H9 (cell line): ENCODE data around the gene CD46. TPM values are rescaled to one million over a fixed set of nuclear protein-coding genes. Genes with fewer than 3 reads are reported as not detected.

ENCODE experiments used
- DNase-seq: peaks from one replicate; pipeline ENCODE4 v3.0.0-alpha.2; 2017
- H2AFZ ChIP-seq: one replicate; pipeline ENCODE4 v1.6.1; 2013; ENCODE audit warnings: mild to moderate bottlenecking, low read length, control low read depth, moderate library complexity
- H2AK5ac ChIP-seq: 2 replicates; pipeline ENCODE4 v1.6.1; 2013; ENCODE audit warnings: low read length, control low read depth, mixed read lengths; ENCODE audit not compliant: insufficient read length
- H2BK120ac ChIP-seq: one replicate; pipeline ENCODE4 v1.6.1; 2013; ENCODE audit warnings: low read depth, mild to moderate bottlenecking, low read length, control low read depth, inconsistent platforms; ENCODE audit not compliant: poor library complexity, severe bottlenecking
- H2BK12ac ChIP-seq: 2 replicates; pipeline ENCODE4 v1.6.1; 2013; ENCODE audit warnings: low read length, control low read depth, mixed read lengths, low read depth; ENCODE audit not compliant: insufficient read length
- H2BK15ac ChIP-seq: 2 replicates; pipeline ENCODE4 v1.6.1; 2013; ENCODE audit warnings: low read depth, low read length, control low read depth
- H2BK20ac ChIP-seq: one replicate; pipeline ENCODE4 v1.6.1; 2013; ENCODE audit warnings: low read depth, mild to moderate bottlenecking, low read length, control low read depth, inconsistent platforms; ENCODE audit not compliant: poor library complexity, severe bottlenecking
- H2BK5ac ChIP-seq: 2 replicates; pipeline ENCODE4 v1.6.1; 2013; ENCODE audit warnings: low read length, control low read depth, mixed read lengths; ENCODE audit not compliant: insufficient read length
- H3K14ac ChIP-seq: 2 replicates; pipeline ENCODE4 v1.6.1; 2013; ENCODE audit warnings: low read length, control low read depth; ENCODE audit not compliant: insufficient read depth
- H3K18ac ChIP-seq: 2 replicates; pipeline ENCODE4 v1.6.1; 2013; ENCODE audit warnings: low read depth, mild to moderate bottlenecking, mixed read lengths, low read length, control low read depth; ENCODE audit not compliant: insufficient read length
- H3K23ac ChIP-seq: 2 replicates; pipeline ENCODE4 v1.6.1; 2013; ENCODE audit warnings: low read length, control low read depth, mixed read lengths, low read depth; ENCODE audit not compliant: insufficient read length
- H3K23me2 ChIP-seq: 2 replicates; pipeline ENCODE4 v1.6.1; 2013; ENCODE audit warnings: low read depth, mild to moderate bottlenecking, mixed read lengths, low read length, control low read depth; ENCODE audit not compliant: insufficient read length, poor library complexity, severe bottlenecking
- H3K27ac ChIP-seq: 2 replicates; pipeline ENCODE4 v1.5.1; 2013; ENCODE audit warnings: low read length, control low read depth, mixed read lengths, low read depth; ENCODE audit not compliant: insufficient read length
- H3K27me3 ChIP-seq: 2 replicates; pipeline ENCODE4 v1.6.1; 2013; ENCODE audit warnings: low read length, control low read depth, inconsistent platforms; ENCODE audit not compliant: insufficient read depth
- H3K4ac ChIP-seq: 2 replicates; pipeline ENCODE4 v1.6.1; 2013; ENCODE audit warnings: low read depth, mild to moderate bottlenecking, control low read depth, inconsistent platforms, low read length, moderate library complexity
- H3K4me1 ChIP-seq: 2 replicates; pipeline ENCODE4 v1.6.1; 2013; ENCODE audit warnings: low read length, control low read depth, inconsistent platforms; ENCODE audit not compliant: insufficient read depth
- H3K4me2 ChIP-seq: 2 replicates; pipeline ENCODE4 v1.6.1; 2013; ENCODE audit warnings: low read length, control low read depth, mixed read lengths; ENCODE audit not compliant: insufficient read length, insufficient read depth
- H3K56ac ChIP-seq: 2 replicates; pipeline ENCODE4 v1.6.1; 2013; ENCODE audit warnings: low read depth, mild to moderate bottlenecking, mixed read lengths, low read length, control low read depth; ENCODE audit not compliant: insufficient read length
- H3K79me1 ChIP-seq: 2 replicates; pipeline ENCODE4 v1.6.1; 2013; ENCODE audit warnings: low read depth, mild to moderate bottlenecking, moderate library complexity, low read length, control low read depth, inconsistent platforms; ENCODE audit not compliant: insufficient read depth, poor library complexity, severe bottlenecking
- H3K79me2 ChIP-seq: 2 replicates; pipeline ENCODE4 v1.6.1; 2013; ENCODE audit warnings: low read length, control low read depth, inconsistent platforms; ENCODE audit not compliant: insufficient read depth
- H3K9ac ChIP-seq: 2 replicates; pipeline ENCODE4 v1.6.1; 2013; ENCODE audit warnings: low read length, control low read depth, mixed read lengths; ENCODE audit not compliant: insufficient read length; ENCODE audit errors: extremely low read depth
- H3K9me3 ChIP-seq: one replicate; pipeline ENCODE4 v1.6.1; 2013; ENCODE audit warnings: low read depth, low read length, inconsistent platforms; ENCODE audit not compliant: control insufficient read depth
- H3T11ph ChIP-seq: one replicate; pipeline ENCODE4 v1.6.1; 2013; ENCODE audit warnings: mild to moderate bottlenecking, low read length, control low read depth, inconsistent platforms
- H4K20me1 ChIP-seq: one replicate; pipeline ENCODE4 v1.6.1; 2013; ENCODE audit not compliant: control insufficient read depth, insufficient read length, insufficient read depth
- H4K5ac ChIP-seq: 2 replicates; pipeline ENCODE4 v1.6.1; 2013; ENCODE audit warnings: low read depth, mild to moderate bottlenecking, mixed read lengths, low read length, control low read depth; ENCODE audit not compliant: insufficient read length
- H4K8ac ChIP-seq: replicated peaks from 2 replicates; pipeline ENCODE4 v1.6.1; 2013; ENCODE audit warnings: low read length, control low read depth, mixed read lengths, low read depth; ENCODE audit not compliant: insufficient read length
- H4K91ac ChIP-seq: 2 replicates; pipeline ENCODE4 v1.6.1; 2013; ENCODE audit warnings: low read depth, mild to moderate bottlenecking, moderate library complexity, mixed read lengths, low read length, control low read depth; ENCODE audit not compliant: insufficient read length
- H3K27ac Mint-ChIP-seq, 3 experiments: 2 replicates in 2 of 3; 3 replicates in 1 of 3; pipeline ENCODE4 v1.8.0; 2020 to 2021; ENCODE audit warnings: mixed read lengths in 3 of 3, mild to moderate bottlenecking in 1 of 3, moderate library complexity in 1 of 3
- H3K27me3 Mint-ChIP-seq: 2 replicates; pipeline ENCODE4 v1.8.0; 2021; ENCODE audit warnings: low read depth, mild to moderate bottlenecking, moderate library complexity, mixed read lengths
- H3K36me3 Mint-ChIP-seq, 3 experiments: 2 replicates in 2 of 3; 3 replicates in 1 of 3; pipeline ENCODE4 v1.8.0; 2020 to 2021; ENCODE audit warnings: low read depth in 3 of 3, mixed read lengths in 3 of 3; ENCODE audit not compliant: insufficient read depth in 1 of 3
- H3K4me1 Mint-ChIP-seq, 2 experiments: 2 replicates each; pipeline ENCODE4 v1.8.0; 2020; ENCODE audit warnings: mixed read lengths in 2 of 2
- H3K4me3 Mint-ChIP-seq, 2 experiments: 2 replicates in 1 of 2; 3 replicates in 1 of 2; pipeline ENCODE4 v1.8.0; 2020 to 2021; ENCODE audit warnings: mild to moderate bottlenecking in 2 of 2, mixed read lengths in 2 of 2, moderate library complexity in 1 of 2
- H3K9me3 Mint-ChIP-seq, 2 experiments: 2 replicates in 1 of 2; 3 replicates in 1 of 2; pipeline ENCODE4 v1.8.0; 2020; ENCODE audit warnings: mild to moderate bottlenecking in 2 of 2, mixed read lengths in 2 of 2, moderate library complexity in 1 of 2
- CTCF ChIP-seq: fragments of 200-600 bp; sonication (generic); conservative IDR thresholded peaks from 3 replicates; pipeline ENCODE4 v1.8.0; 2021; ENCODE audit warnings: antibody characterized with exemption, mild to moderate bottlenecking
- WGBS: extraction: QIAGEN DNeasy Blood & Tissue Kit; methylation state at CpG from one replicate; pipeline ENCODE4 v1.1.7; 2013; ENCODE audit warnings: missing lambda C conversion rate, low lambda C conversion rate, mixed read lengths; ENCODE audit not compliant: insufficient read length; ENCODE audit errors: extremely low coverage; 5-methylcytosine and 5-hydroxymethylcytosine counted together
- total RNA-seq: library from RNA; stranded (reverse); gene quantifications from 2 replicates; pipeline ENCODE4 v1.2.1, GENCODE V29; 2021

CD46 gene
- total RNA-seq, 1 experiment from 2014 or later: 89.2 TPM

DNA sequence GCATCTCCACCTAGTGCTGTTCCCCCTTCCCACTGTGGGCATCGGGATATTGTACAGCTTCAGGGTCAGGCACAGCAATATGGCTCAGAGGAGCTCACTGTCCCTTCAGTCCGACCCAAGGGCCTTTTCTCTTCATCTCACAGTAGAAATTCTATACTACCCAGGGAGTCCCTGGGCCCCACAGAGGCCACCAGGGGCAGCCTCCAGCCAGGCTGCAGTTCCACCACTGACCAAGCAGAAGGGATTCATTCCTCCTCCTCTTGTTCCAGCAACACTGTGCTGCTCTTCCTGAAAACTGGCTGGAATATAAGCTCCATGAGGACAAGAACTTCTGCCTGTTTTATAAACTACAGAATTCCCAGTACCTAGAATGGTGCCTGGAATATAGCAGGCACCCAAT lies 88.5 kb downstream of the CD46 start:
- Histone ChIP-seq H3K56ac (no peak overlapping the region), H3K14ac (no peak overlapping the region), H2BK5ac (no peak overlapping the region), H2AK5ac (no peak overlapping the region), H3K9ac (no peak overlapping the region), H3K27ac (no peak overlapping the region), H4K20me1 (no peaks in the 10 kb centered on the region), H3K4ac (no peak overlapping the region), H3K18ac (no peak overlapping the region), H2BK20ac (no peak overlapping the region), H2AFZ (no peak overlapping the region), H3K23me2 (peaks cover 2% of the 10 kb centered on the region), H3K23ac (no peak overlapping the region), H3T11ph (no peak overlapping the region), H3K79me1 (no peaks in the 10 kb centered on the region), H2BK120ac (no peak overlapping the region), H4K8ac (no peak overlapping the region), H3K9me3 (no peaks in the 10 kb centered on the region), H3K27me3 (no peaks in the 10 kb centered on the region), H4K5ac (no peak overlapping the region), H2BK15ac (no peak overlapping the region), H4K91ac (no peak overlapping the region), H3K4me1 (no peaks in the 10 kb centered on the region), H2BK12ac (no peak overlapping the region), H3K79me2 (no peaks in the 10 kb centered on the region), H3K4me2 (no peak overlapping the region)
- Mint-ChIP-seq H3K4me1 (peaks cover 8 to 10% of the 10 kb centered on the region in 2 experiments), H3K36me3 (no peaks in the 10 kb centered on the region), H3K9me3 (no peaks in the 10 kb centered on the region), H3K4me3 (no peak overlapping the region), H3K27me3 (no peaks in the 10 kb centered on the region), H3K27ac (no peak overlapping the region)
- WGBS: no CpG with 5 or more reads among the region's 2 CpGs
- TF ChIP-seq CTCF: peak; percentile 39; the same call in 1 of the 3 replicates
- DNase-seq: no peak
